Erythroblast (primary cell): ENCODE measurements around the gene DTX4.
A peak's percentile ranks its signal among the peaks of the same experiment; 100 is the strongest.

Experiments
- DNase-seq, 2 experiments: peaks; one replicate each; lab custom pipeline; 2025; lab: John Stamatoyannopoulos, UW
- GATA1 ChIP-seq: IDR thresholded peaks from 2 replicates; pipeline ENCODE4 v1.6.1; 2011; ENCODE audit warnings: low read depth, mild to moderate bottlenecking, control low read depth, low read length, moderate library complexity
- POLR2A ChIP-seq: IDR thresholded peaks from 2 replicates; pipeline ENCODE4 v1.6.1; 2011; ENCODE audit warnings: mild to moderate bottlenecking, low read length

Gene DTX4

GRCh38 chr11:59179121-59179520 lies 7.2 kb downstream of the DTX4 start:
- no peak for TF ChIP-seq POLR2A
- no peak for TF ChIP-seq GATA1
- DNase-seq, result no peak

GRCh38 chr11:59180168-59180776 lies 8.3 kb downstream of the DTX4 start:
- TF ChIP-seq GATA1 (no peak), POLR2A (no peak)
- no peak for DNase-seq

- DNase-seq, result no peak
- TF ChIP-seq GATA1, result no peak
- no peak for TF ChIP-seq POLR2A
Measured at GRCh38 chr11:59180907-59181306, 9.0 kb downstream of the DTX4 start.

DNA sequence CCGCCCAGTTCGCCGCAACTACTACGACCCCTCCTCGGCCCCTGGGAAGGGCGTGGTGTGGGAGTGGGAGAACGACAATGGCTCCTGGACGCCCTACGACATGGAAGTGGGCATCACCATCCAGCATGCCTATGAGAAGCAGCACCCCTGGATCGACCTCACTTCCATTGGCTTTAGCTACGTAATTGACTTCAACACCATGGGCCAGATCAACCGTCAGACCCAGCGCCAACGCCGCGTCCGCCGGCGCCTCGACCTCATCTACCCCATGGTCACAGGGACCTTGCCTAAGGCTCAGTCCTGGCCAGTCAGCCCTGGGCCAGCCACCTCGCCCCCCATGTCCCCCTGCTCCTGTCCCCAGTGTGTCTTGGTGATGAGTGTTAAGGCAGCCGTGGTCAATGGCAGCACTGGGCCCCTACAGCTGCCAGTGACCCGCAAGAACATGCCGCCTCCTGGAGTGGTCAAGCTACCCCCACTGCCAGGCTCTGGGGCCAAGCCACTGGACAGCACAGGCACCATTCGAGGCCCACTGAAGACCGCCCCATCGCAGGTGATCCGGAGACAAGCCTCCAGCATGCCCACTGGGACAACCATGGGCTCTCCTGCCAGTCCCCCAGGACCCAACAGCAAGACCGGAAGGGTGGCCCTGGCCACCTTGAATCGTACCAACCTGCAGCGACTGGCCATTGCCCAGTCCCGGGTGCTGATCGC lies 10.0 kb downstream of the DTX4 start:
- no peak for TF ChIP-seq POLR2A
- TF ChIP-seq GATA1, result no peak

DNA sequence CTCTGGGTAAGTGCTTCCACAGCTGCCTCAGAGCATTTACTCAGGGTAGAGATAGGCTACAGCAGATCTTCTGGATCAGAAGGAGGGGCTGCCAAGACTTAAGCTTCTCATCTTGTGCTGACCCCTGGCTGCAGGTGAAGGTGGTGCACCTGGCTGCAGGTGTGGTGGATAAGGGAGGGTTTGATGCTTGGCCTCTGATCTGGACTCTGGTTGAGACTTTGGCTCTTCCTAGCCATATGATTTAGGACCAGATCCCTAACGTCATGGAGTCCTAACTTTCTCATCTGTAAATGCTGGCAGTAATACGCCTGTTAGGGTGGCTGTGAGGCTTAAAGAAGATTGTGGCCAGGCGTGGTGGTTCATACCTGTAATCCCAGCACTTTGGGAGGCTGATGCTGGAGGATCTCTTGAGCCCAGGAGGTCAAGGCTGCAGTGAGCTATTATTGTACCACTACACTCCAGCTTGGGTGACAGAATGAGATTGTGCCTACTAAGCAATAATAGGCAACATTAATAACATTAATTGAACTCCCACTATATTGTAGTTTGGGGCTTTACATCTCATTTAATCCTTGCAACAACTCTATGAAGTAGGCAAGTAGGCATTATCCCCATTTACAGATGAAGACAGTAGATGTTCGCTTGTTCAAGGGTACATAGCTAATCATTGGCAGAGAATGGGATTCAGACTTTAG lies 10.7 kb downstream of the DTX4 start:
- no peak for TF ChIP-seq POLR2A
- peak; percentile 4 to 6 for DNase-seq

More for the DNA sequence above, 10.0 kb downstream of the DTX4 start:
- DNase-seq, result no peak

DNA sequence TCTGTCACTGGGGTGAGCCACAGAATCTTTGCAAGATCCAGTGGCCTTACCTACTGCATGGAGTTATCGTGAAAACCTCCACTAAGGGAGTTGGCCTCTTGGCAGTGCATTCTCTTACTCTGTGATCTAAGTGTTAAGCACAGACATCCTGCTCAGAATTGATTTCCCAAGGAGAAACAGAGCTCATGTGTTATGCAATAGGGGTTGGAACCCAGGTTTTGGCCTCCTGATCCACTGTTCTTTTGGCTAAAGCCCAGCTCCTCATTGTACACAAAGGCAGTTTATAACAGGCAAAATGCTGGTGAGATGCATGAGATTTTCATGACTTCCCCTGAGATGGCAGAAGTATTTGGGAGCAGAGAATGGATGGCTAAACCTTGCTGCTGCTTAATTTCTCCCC lies 11.8 kb downstream of the DTX4 start:
- no peak for DNase-seq
- TF ChIP-seq POLR2A (no peak), GATA1 (no peak)

- no peak for TF ChIP-seq POLR2A
- TF ChIP-seq GATA1, result no peak
- no peak for DNase-seq
Measured at GRCh38 chr11:59184691-59185339, 12.9 kb downstream of the DTX4 start.

DNA sequence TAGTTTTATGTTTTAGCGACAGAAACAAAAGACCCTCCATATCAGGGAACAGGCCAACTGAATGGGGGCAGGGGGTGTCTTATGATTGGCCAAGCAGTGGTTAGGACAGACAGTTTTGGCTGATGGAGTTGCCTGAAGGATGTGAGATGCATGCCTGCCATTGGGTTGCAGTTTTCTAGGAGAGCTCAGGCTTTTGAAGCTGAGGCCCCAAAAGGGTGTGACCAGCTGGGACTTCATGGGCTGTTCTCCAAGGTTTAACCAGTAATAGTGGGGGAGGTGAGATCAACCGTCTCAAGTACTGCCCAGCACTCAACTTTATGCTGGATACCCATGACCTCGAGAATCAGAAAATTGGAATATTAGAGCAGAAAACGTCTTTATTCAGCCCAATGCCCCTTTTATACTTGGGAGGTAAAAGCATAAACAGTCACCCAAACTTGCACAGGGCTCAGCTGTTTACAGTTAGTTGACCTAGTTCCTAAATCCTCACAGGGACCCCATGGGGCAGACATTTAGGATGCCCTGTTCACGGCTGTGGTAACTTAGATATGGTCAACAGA lies 13.5 kb downstream of the DTX4 start:
- no peak for DNase-seq
- no peak for TF ChIP-seq POLR2A
- TF ChIP-seq GATA1, result no peak

DNA sequence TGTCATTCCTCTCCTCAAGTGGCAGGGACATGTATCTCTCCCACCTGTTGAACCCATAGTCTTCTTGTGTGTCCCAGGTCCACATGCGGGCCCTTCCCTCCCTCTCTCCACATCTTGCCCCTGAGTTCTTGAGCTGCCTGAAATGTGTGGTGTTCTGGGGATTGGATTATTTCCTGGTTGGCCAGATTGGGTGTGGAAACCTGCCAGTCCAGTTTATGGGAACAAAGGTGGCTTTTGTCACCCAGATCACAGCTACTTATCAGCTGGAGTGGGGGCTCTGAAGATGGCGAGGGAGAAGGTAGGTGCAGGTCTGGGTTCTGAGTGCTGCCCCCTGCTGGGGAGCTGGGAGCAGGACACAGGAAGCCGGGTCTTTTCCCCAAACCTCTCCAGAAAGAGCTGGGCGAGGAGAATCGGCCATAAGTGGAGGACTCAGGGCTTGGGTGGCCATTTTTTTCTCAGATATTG lies 14.2 kb downstream of the DTX4 start:
- DNase-seq, result peak; percentile 35 to 56
- no peak for TF ChIP-seq GATA1
- no peak for TF ChIP-seq POLR2A

DNA sequence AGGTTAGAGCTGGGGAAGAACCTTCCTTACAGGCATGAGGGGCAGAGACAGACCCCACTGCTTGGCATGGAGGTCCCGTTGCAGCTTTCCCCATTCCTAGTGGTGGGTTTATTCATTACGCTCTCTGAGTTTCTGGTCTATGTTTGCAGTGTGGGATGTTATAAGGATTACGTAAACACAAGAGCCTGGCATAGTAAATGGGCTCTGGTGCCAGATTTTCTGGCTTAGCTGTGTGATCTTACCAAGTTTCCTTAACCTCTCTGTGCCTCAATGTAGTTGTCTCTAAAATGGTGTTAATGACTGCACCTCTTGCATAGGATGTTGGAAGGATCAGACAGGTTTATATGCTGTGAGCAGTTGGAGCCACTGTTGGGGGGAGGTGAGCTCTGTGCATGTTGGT lies 15.1 kb downstream of the DTX4 start:
- DNase-seq, result no peak
- TF ChIP-seq POLR2A (no peak), GATA1 (no peak)

DNA sequence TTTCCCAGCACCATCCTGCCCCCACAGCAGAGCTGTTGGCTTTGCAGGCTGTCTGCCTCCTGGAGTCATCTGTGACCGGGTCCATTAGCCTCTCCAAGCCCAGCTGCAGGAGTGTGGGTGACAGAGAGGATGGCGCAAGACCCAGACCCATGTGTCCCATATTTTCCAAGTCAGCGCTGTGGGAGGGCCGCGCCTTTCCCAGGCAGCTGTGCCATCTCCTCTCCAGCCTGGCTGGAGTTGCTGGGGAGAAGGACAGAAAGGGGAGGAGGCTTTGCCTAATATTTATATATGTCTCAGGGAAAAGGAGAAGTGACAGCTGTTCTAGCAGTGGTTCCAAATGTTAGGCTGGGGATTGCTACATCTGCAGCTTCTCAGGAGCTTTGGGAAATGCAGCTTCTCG lies 15.7 kb downstream of the DTX4 start:
- no peak for DNase-seq
- TF ChIP-seq GATA1, result no peak
- TF ChIP-seq POLR2A, result no peak

- TF ChIP-seq POLR2A (no peak), GATA1 (no peak)
- no peak for DNase-seq
Measured at GRCh38 chr11:59188954-59189353, 17.0 kb downstream of the DTX4 start.

GRCh38 chr11:59189986-59190385 lies 18.1 kb downstream of the DTX4 start:
- TF ChIP-seq POLR2A (no peak), GATA1 (no peak)
- DNase-seq, result no peak
